NK-92 (cell line): Measurements from ENCODE around the gene NT5DC1.

Experiments used
- DNase-seq: peaks from one replicate; lab custom pipeline; 2025; ENCODE audit not compliant: unreplicated experiment; lab: John Stamatoyannopoulos, UW

Gene NT5DC1

DNA sequence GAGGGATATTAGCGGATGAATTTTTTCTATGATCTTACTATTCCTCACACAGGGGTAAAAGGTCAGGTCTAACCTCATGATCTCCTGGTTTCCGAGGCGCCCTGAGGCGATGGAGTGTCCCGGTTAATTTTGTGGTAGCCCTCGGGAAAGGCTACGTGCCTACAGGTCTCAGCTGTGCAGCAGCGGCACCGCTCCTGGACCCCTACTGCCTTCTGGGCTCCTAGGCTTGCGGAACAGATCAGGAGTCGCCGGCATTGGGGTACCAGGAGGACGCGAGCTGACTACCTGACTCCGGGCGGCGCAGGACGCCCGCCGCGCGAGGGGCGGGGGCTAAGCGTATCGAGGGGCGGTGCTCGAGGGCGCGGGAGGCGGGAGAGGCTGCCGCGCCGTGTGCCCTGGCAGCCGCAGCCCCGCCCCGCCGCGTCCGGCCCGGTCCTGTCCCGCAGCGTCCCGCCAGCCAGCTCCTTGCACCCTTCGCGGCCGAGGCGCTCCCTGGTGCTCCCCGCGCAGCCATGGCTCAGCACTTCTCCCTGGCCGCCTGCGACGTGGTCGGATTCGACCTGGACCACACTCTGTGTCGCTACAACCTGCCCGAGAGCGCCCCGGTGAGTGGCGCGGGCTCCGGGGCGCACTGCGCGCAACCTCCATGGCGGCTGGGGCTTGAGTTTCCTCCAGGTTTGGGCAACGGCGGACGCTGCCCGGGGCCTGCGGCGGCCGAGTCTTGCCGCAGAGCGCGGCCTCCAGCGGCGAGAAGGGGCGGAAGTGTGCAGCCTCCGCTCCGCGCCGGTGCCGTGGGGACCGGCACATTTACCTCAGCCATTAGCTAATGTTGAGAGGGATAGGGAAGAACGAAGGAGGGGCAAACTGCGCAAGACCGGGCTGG, at the start of gene NT5DC1:
Gene NT5DC1, plus strand, starts transcription at position 435 of the 883 bp plus-strand sequence. Its CDS starts 78 bp downstream, at position 513.
- no peak for DNase-seq

DNA sequence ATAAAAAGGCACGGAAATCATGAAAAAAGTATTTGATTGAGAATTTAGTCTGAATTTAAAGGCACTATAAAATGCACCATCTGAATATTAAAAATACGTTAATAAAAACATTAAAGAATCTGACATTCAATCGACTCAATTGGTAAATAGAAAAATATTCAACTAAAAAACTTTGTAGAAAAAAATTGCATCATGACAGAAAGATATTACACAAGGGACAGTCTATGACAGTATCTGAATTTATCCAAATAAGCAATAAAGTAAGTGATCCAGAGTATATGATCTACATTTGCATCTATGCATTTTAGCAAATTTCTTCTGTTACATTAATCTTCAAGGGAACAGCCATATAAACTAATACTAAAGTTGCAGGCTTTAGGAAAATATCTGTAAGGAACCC, 49.4 kb upstream of the NT5DC1 start:
- no peak for DNase-seq

DNA sequence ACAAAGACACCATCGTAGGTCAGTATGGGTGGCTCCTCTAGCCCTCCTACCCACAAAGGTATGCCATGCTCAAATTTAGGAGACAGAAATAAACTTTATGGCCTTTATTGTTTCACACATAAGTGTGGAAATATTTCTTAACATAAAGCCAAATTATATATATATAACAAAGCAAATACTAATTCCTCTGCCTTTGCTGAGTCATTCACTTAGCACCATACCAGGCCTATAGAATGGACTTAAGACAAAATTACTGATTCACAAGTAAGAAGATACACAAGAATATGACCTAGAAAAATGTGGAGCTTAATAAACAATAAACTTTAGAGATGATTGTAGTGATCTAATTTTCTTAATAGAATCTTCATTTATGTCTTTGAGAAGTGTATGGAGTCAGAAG, 45.1 kb upstream of the NT5DC1 start:
- DNase-seq, result no peak

- DNase-seq, result no peak
Measured at GRCh38 chr6:116057766-116058165, 42.9 kb upstream of the NT5DC1 start.

DNA sequence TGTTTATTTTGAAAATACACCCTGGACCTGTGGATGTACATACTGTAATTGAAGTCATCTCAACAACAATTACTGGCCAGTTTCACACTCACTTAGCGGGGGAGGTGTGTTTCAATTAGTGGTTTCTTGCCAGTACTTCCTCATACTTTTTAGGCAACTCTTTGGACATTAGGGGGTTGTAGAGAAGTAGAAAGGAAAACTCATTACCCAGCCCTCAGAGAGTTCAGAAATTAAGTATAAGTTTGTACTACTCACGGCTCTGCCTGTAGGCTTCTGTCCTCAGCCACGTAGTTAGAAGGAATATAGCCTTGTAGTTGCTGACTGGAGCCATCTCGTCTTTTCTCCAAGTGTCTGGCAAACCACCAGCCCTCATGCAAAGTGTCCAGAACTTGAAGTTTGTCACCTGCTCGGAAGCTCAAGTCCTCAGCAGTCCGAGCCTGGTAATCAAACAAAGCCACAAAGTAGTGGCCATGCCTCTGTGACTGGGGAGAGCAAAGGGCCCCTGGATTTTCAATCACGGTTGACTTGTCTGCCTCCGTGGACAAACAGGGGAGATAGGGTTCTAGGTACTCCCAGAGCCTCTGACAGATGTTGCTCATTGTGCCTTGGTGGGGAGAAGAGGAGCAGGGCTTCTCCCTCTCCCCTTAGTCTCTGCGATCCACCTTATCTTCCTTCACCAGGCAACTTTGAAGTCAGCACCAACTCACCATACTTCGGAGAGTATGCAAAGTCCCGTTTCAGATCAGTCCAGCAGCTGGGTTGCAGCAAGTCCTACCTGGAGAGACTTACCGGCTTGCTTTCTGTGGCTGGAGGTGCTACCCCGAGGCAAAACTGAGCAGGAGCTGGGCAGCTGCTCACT, 40.7 kb upstream of the NT5DC1 start:
- no peak for DNase-seq

- DNase-seq, result no peak
Measured at GRCh38 chr6:116060572-116061283, 39.9 kb upstream of the NT5DC1 start, which contains the start of gene FRK. TSS of gene FRK (minus strand) at chr6:116060891. CDS start at chr6:116060311, 580 bp downstream.

DNA sequence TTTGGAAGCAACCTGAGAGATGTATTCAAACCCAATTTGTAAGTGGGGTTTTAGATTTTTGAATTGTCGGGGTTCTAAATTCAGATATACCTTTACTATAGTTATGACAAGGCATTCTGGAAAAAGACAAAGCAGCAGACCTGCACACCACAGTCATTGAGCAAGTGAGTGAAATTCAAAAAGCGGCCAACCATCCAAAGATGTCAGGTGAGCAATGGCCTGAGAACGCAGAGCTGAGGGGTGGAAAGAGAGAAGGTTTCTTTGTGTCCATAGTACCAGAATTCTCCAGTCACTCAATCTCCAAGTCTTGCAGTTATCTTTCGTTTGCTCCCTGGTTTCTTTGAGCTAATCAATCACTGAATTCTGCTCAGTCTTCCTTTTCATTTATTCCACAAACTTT, 38.2 kb upstream of the NT5DC1 start:
- DNase-seq, result no peak

DNA sequence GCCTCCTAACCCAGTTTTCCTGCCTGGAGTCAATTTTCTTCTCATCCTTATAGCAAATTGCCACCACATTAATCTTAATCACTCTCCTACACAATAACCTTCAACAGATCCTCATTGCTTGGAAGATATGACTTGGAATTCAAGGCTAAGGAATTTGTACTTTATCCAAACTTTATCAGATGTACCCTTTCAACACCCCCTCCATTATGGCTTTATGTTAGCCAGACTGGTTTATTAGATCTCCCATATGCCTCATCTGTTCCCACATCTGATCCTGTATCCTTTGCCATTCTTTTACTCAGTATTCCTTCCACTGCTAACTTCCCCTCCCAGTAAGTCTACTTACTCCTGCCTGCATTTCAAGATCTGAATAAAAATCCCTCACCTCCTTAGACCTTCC, 36.0 kb upstream of the NT5DC1 start:
- DNase-seq, result no peak

GRCh38 chr6:116066789-116067188, 33.9 kb upstream of the NT5DC1 start:
- no peak for DNase-seq

DNA sequence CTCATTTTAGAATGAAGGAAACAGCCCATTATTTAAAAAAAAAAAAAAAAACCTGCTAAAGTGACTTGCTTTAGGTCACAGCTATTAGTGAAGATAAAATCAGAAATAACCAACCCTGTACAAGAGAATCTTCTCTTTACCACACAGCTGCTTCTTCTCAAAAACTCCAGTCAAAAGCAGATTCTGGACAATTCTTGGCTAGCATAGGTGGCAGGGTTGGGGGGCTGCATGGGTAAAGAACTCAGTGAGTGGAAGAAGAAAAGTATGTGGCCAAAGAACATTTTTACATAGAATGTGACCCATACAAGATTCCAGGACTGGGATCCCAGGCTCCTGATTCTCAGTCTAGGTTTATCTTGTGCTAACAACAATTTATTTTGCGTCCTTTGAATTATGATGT, 30.6 kb upstream of the NT5DC1 start:
- DNase-seq, result no peak

DNA sequence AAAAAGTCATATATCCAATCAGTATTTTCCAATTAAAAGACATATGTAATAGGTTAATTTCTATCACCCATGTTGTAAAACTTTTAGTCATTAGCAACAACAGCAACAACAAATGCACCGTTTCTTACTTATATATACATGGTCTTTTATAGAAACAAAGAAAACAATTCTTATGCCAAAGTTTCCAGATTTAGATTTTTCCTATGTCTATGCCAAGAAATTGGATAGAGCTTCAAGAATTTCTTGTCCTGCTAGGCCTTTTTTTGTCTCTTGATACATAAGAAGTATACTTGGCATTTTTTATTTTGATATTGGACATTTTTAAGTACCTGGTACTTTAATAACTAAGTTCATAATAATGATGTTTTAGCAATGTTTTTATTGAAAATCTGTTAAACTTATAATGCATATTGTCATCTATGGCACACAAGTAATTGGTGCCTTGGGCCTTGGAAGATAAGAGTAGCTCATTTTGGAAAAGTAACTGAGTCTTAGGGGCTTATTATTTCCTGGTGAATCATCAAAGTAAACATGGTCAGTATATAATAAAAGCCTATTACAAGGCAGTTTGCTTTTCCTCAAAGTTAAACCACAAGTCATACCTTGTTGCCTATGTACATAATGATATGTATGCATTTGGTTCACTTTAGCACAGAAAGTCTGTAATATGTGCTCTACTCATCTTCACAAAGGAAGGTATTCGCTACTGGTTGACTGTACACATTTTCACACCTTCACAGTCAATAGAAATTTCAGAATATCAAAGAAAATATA, 29.9 kb upstream of the NT5DC1 start:
- DNase-seq, result no peak

DNA sequence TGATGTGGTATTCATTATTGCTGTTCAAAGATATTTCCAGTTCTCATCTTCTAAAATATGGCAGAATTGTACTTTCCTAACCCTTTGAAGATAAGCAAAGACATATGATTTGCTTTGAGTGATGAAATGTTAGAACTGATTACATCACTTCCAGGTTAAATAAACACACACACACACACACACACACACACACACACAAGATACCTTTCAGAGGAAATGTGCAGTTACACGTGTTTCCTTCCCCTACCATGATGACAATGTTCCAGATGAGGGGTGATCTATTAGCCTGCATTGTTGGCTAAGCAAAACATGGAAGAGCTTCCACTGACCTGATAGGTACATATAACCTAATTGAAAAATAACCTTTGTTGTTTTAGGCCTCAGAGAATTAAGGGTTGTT, 28.3 kb upstream of the NT5DC1 start:
- DNase-seq, result no peak

GRCh38 chr6:116073765-116074440, 26.8 kb upstream of the NT5DC1 start:
- DNase-seq, result no peak

DNA sequence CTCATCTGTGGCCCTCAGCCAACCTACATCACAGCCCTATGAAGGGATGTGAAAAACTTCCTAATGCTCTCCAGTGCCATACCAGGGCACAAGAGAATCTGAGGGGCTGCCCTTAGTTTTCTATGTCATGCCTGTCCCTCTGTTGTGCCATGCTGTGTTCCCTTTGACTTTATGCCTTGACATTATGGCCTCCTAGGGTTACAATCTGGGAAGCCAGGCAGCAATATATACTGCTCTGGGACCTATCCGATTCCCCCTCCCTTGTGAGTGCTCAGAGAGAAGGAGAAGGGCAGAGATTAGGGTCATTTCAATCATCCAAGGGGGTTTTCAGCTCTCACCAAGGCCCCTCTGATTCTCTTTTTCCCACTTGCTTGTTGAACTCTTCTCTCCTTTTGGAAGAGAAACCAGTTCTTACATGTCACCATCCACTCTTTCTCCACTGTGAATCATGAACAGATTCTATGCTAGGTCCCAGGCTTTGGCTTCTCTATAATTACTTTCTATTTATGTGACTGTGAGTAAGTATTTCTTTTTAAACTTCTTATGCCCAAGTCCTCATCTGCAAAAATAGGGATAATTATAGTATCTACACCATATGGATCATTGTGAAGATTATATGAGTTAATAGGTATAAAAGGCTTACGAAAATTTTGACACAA, 25.8 kb upstream of the NT5DC1 start:
- no peak for DNase-seq

GRCh38 chr6:116078522-116078921, 22.1 kb upstream of the NT5DC1 start:
- DNase-seq, result no peak

GRCh38 chr6:116078945-116079344, 21.7 kb upstream of the NT5DC1 start:
- DNase-seq, result no peak

GRCh38 chr6:116083052-116083451, 17.6 kb upstream of the NT5DC1 start:
- no peak for DNase-seq

- DNase-seq, result no peak
Measured at GRCh38 chr6:116084284-116084683, 16.4 kb upstream of the NT5DC1 start.

GRCh38 chr6:116087437-116088027, 13.1 kb upstream of the NT5DC1 start:
- no peak for DNase-seq
